NCI-H2081 treated with DMSO at 0.1 percent for 48 hours (cell line): ENCODE results near the gene ANKRD30BL.
"Not testable (repeated sequence)": the region's sequence is repeated elsewhere in the genome, so short reads cannot be mapped to it uniquely, and the experiment has no call there.

Experiments
- DNase-seq: peaks from one replicate; lab custom pipeline; 2025; lab: John Stamatoyannopoulos, UW

Gene ANKRD30BL

GRCh38 chr2:132161161-132162124 lies at the start of gene ANKRD30BL:
TSS of gene ANKRD30BL (minus strand) at chr2:132161952. CDS start at chr2:132161705, 247 bp downstream.
- DNase-seq: not testable (repeated sequence)

- not testable (repeated sequence) for DNase-seq
These were observed 41.1 kb upstream of the ANKRD30BL start for GRCh38 chr2:132202866-132203265.

GRCh38 chr2:132192854-132193253 lies 31.1 kb upstream of the ANKRD30BL start:
- not testable (repeated sequence) for DNase-seq

GRCh38 chr2:132167100-132167499 lies 5.3 kb upstream of the ANKRD30BL start:
- DNase-seq: not testable (repeated sequence)

GRCh38 chr2:132162125-132162660 lies 441 bp upstream of the ANKRD30BL start:
- not testable (repeated sequence) for DNase-seq

- not testable (repeated sequence) for DNase-seq
These were observed 15.0 kb downstream of the ANKRD30BL start for GRCh38 chr2:132146774-132147173.
